Measurements from ENCODE around the gene SLC25A18.

The SLC25A18 gene

GRCh38 chr22:17537155-17537554 is 26.1 kb upstream of the SLC25A18 start:
- H3K4me3 ChIP-seq (ENCODE audit: low read depth, low read length), result no peak overlapping the region
- no peak for TF ChIP-seq CTCF (conservative IDR thresholded peaks at IDR 0.05; ENCODE audit: low read depth, low read length)
- no peak for DNase-seq (ENCODE audit: low read depth)

DNA sequence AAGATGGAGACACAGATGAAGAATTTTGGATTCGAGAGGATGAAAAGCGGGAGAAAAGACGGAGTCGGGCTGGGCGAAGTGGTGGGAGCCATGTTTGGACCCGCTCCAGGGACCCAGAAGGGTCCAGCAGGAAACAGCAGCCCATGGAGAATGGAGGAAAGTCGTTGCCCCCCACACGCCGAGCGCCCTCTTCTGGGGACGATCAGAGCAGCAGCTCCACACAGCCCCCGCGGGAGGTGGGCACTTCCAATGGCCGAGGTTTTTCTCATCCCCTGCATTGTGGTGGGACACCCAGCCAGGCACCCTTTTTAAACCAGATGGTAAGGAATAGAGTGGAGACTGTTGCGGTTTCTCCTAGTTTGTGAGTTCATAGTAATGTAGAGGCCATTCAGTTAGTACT is 22.8 kb upstream of the SLC25A18 start:
- no peak for DNase-seq (ENCODE audit: low read depth)

GRCh38 chr22:17541476-17541875 is 21.8 kb upstream of the SLC25A18 start:
- TF ChIP-seq CTCF (conservative IDR thresholded peaks at IDR 0.05; ENCODE audit: low read depth, low read length), result no peak
- no peak for DNase-seq (ENCODE audit: low read depth)
- H3K4me3 ChIP-seq (ENCODE audit: low read depth, low read length), result no peak overlapping the region

More for the DNA sequence above, 22.8 kb upstream of the SLC25A18 start:
- TF ChIP-seq CTCF (conservative IDR thresholded peaks at IDR 0.05; ENCODE audit: low read depth, low read length), result no peak
- no peak overlapping the region for H3K4me3 ChIP-seq (ENCODE audit: low read depth, low read length)

DNA sequence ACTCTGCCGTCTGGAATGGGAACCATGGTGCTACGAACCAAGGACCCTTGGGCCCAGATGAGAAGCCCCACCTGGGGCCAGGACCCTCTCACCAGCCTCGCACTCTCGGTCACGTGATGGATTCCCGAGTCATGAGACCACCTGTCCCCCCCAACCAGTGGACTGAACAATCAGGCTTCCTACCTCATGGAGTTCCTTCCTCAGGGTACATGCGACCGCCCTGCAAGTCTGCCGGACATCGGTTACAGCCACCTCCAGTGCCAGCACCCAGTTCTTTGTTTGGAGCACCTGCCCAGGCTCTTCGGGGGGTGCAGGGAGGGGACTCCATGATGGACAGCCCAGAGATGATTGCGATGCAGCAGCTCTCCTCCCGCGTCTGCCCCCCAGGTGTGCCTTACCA is 20.8 kb upstream of the SLC25A18 start:
- no peak overlapping the region for H3K4me3 ChIP-seq (ENCODE audit: low read depth, low read length)
- no peak for DNase-seq (ENCODE audit: low read depth)
- no peak for TF ChIP-seq CTCF (conservative IDR thresholded peaks at IDR 0.05; ENCODE audit: low read depth, low read length)

DNA sequence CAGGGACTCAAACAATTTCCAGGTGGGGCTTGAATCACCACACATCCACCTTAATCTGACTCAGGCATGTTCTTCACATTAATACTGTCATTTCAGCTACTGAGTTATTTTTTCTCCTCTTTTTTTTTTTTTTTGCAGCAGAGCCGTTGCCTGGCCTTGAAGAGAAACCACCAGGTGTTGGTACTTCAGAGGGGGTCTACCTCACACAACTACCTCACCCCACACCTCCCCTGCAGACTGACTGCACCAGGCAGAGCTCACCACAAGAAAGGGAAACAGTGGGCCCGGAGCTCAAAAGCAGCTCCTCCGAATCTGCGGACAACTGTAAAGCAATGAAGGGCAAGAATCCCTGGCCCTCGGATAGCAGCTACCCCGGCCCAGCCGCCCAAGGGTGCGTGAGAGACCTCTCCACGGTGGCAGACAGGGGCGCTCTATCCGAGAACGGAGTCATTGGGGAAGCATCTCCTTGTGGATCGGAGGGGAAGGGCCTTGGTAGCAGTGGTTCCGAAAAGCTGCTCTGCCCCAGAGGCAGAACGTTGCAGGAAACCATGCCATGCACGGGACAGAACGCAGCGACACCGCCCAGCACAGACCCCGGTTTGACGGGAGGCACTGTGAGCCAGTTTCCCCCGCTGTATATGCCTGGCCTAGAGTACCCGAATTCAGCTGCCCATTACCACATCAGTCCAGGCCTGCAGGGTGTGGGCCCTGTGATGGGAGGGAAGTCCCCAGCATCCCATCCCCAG is 15.1 kb upstream of the SLC25A18 start:
- no peak overlapping the region for H3K4me3 ChIP-seq (ENCODE audit: low read depth, low read length)
- no peak for DNase-seq (ENCODE audit: low read depth)
- TF ChIP-seq CTCF (conservative IDR thresholded peaks at IDR 0.05; ENCODE audit: low read depth, low read length), result no peak

- DNase-seq (ENCODE audit: low read depth), result no peak
- TF ChIP-seq CTCF (conservative IDR thresholded peaks at IDR 0.05; ENCODE audit: low read depth, low read length), result no peak
- H3K4me3 ChIP-seq (ENCODE audit: low read depth, low read length), result no peak overlapping the region
These were observed 14.6 kb upstream of the SLC25A18 start for GRCh38 chr22:17548756-17549035.

DNA sequence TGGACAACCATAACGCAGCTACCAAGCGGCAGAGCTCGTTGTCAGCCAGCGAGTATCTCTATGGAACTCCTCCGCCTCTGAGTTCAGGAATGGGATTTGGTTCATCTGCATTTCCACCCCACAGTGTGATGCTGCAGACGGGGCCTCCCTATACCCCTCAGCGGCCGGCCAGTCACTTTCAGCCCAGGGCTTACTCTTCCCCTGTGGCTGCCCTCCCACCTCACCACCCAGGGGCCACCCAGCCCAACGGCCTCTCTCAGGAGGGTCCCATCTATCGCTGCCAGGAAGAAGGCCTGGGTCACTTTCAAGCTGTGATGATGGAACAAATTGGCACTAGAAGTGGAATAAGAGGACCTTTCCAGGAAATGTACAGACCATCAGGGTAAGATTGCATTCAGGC is 14.1 kb upstream of the SLC25A18 start:
- DNase-seq (ENCODE audit: low read depth), result no peak
- TF ChIP-seq CTCF (conservative IDR thresholded peaks at IDR 0.05; ENCODE audit: low read depth, low read length), result no peak
- H3K4me3 ChIP-seq (ENCODE audit: low read depth, low read length), result no peak overlapping the region
